GM23338 (cell line): ENCODE measurements around the gene TMBIM6.

Source experiments
- CREB1 ChIP-seq: fragments of 250-450 bp; sonication (Bioruptor Pico); IDR thresholded peaks from 2 replicates; pipeline ENCODE4 v1.5.0; 2020; ENCODE audit warnings: low read depth, mild to moderate bottlenecking, moderate library complexity
- CTCF ChIP-seq, 2 experiments: fragments of 200-600 bp in 1 of 2; sonication (generic) in 1 of 2; conservative IDR thresholded peaks; 2 replicates each; pipeline versions ENCODE4 v1.5.1 to v1.6.1; 2016 to 2017; ENCODE audit warnings: antibody characterized with exemption in 2 of 2, low read depth in 2 of 2, mild to moderate bottlenecking in 2 of 2, moderate library complexity in 1 of 2
- ETS1 ChIP-seq: IDR thresholded peaks from 2 replicates; pipeline ENCODE4 v1.6.1; 2016; ENCODE audit warnings: antibody characterized with exemption
- EZH2 ChIP-seq: fragments of 200-600 bp; sonication (generic); IDR thresholded peaks from one replicate; pipeline ENCODE4 v1.8.0; 2017; ENCODE audit warnings: antibody characterized with exemption, mild to moderate bottlenecking, low read depth; ENCODE audit not compliant: unreplicated experiment
- EZH2phosphoT487 ChIP-seq: fragments of 200-600 bp; sonication (generic); IDR thresholded peaks from one replicate; pipeline ENCODE4 v1.8.1; 2018; ENCODE audit warnings: antibody characterized with exemption; ENCODE audit not compliant: unreplicated experiment
- JUNB ChIP-seq: IDR thresholded peaks from one replicate; pipeline ENCODE4 v1.6.1; 2016; ENCODE audit warnings: antibody characterized with exemption; ENCODE audit not compliant: unreplicated experiment
- NANOG ChIP-seq: IDR thresholded peaks from 2 replicates; pipeline ENCODE4 v1.6.1; 2016; ENCODE audit warnings: antibody characterized with exemption, borderline replicate concordance
- POLR2AphosphoS5 ChIP-seq: IDR thresholded peaks from 2 replicates; pipeline ENCODE4 v1.6.1; 2016; ENCODE audit warnings: antibody characterized with exemption, low read depth
- REST ChIP-seq: IDR thresholded peaks from one replicate; pipeline ENCODE4 v1.6.1; 2018; ENCODE audit warnings: antibody characterized with exemption; ENCODE audit not compliant: unreplicated experiment
- STAT1 ChIP-seq: IDR thresholded peaks from one replicate; pipeline ENCODE4 v1.6.1; 2016; ENCODE audit warnings: antibody characterized with exemption; ENCODE audit not compliant: unreplicated experiment
- ZNF114 ChIP-seq: fragments of 250-450 bp; sonication (Bioruptor Pico); IDR thresholded peaks from 2 replicates; pipeline ENCODE4 v1.5.0; 2020; ENCODE audit warnings: mild to moderate bottlenecking, moderate library complexity
- ZNF331 ChIP-seq: fragments of 250-450 bp; sonication (Bioruptor Pico); IDR thresholded peaks from 2 replicates; pipeline ENCODE4 v1.5.0; 2020; ENCODE audit warnings: low read depth, mild to moderate bottlenecking, moderate library complexity
- ZNF462 ChIP-seq: fragments of 250-450 bp; sonication (Bioruptor Pico); IDR thresholded peaks from 2 replicates; pipeline ENCODE4 v1.5.0; 2020; ENCODE audit warnings: mild to moderate bottlenecking, moderate library complexity

- no peak for TF ChIP-seq CTCF (conservative IDR thresholded peaks at IDR 0.05; ENCODE audit: low read depth in 2 of 2)
- no peak for TF ChIP-seq ETS1
- no peak for TF ChIP-seq STAT1
- TF ChIP-seq EZH2 = no peak
- TF ChIP-seq POLR2AphosphoS5 = no peak; the same call in 1 of the 2 replicates
- TF ChIP-seq EZH2phosphoT487 = no peak
- TF ChIP-seq ZNF114 = no peak
- no peak for TF ChIP-seq REST
- no peak for TF ChIP-seq ZNF331 (CRISPR knock-in tag)
- TF ChIP-seq JUNB = no peak
- no peak for TF ChIP-seq CREB1 (CRISPR knock-in tag)
- no peak for TF ChIP-seq NANOG
- no peak for TF ChIP-seq ZNF462 (CRISPR knock-in tag)
These were observed 24.7 kb downstream of the TMBIM6 start for GRCh38 chr12:49766115-49766455.
